Renal cortex interstitium (tissue), 11 donors: ENCODE measurements around the gene DLG5. TPM values are rescaled to one million over a fixed set of nuclear protein-coding genes. Genes with fewer than 3 reads are reported as not detected.

Source experiments
- DNase-seq, 11 donors: peaks; one replicate each; pipeline ENCODE4 v3.0.0-alpha.2; 2013; ENCODE audit warnings: low read depth in 9 of 11, low spot score in 4 of 11; ENCODE audit errors: extremely low read depth in 1 of 11
- polyA plus RNA-seq, 3 donors: library from polyadenylated mRNA; unstranded; fragments of 120-200 nt; gene quantifications; one replicate each; pipeline ENCODE4 v1.2.1, GENCODE V29; 2013; ENCODE audit not compliant: insufficient read length in 3 of 3

DLG5 gene
- polyA plus RNA-seq, 3 donors, result 40.1 to 51.3 (median 50.5) TPM

DNA sequence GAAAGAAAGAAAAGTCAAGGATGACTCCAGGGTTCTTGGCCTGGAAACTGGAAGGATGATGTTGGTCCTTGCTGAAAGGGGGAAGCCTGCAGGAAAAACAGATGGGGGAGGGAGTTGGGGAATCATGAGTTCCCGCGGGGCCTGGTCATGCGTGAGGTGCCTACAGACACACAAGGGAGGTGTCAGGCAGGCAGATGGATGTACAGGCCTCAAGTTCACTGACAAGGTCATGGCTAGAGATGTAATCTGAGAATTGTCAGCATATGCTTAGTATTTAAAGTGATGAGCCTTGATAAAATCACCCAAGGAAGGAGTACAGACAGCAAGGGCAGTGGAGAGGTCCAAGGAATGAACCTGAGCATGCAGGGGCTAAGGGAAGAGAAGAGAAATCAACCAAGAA lies 46.8 kb downstream of the DLG5 start:
- peak in 1 of 11 donors; percentile 38 for DNase-seq

DNA sequence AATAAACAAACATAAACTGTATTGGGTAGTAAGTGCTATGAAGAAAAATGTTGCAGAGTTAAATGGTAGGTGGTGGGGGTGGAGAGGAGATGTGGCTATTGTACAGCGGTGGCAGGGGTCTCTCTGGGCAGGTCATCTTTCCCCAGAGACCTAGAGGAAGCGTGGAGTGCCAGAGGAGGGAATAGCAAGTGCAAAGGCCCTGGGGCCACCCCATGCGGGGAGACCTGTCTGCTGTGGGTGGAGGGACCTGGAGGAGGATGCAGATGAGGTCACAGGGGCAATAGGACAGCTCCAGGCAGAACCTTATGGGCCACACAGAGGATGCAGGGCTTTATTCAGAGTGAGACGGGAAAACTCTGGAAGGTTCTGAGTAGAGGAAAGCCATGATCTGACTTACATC lies 47.5 kb downstream of the DLG5 start:
- no peak for DNase-seq

DNA sequence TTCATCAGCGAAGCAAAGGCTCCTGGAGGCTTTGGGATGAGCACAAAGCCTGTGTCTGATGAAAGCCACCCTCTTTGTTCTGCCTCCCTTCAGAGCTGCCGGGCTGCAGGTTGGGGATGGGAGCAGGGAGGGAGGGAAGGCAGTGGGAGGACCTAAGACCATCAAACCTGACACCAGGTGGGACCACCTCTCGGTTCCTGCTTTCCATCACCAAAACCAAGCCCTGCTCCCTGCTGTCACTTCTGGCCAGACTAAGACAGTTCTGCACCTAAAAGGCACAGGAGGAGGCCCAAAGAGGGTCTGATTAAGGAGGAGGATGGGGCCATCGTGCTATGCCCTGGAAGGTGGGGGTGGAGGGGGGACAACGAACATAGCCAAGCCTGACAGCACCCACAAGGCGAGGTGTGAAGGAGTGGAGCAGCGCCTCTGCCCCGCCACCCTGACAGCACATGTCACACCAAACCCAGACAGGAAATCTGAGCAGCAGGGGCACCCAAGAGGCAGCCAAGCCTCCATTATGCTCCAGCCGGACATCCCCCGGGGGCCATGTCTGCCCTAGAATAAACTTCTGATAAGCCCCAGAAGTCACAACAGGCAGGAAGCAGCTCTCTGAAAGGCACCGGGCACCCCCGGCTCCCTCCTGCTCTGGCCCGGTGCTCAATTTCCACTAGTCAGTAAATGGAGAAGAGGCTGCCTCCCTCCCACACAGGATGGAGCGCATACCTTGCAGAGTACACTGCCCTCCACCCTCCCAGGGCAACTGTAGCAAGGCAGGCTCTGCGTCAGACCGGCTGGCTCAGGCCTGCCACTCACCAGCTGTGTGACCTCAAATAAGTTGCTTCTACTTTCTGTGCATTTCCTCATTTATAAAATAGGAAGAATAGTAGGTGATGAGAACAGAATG lies 48.9 kb downstream of the DLG5 start:
- peak in 8 of 11 donors; percentile 62 to 79 (median 70) for DNase-seq

DNA sequence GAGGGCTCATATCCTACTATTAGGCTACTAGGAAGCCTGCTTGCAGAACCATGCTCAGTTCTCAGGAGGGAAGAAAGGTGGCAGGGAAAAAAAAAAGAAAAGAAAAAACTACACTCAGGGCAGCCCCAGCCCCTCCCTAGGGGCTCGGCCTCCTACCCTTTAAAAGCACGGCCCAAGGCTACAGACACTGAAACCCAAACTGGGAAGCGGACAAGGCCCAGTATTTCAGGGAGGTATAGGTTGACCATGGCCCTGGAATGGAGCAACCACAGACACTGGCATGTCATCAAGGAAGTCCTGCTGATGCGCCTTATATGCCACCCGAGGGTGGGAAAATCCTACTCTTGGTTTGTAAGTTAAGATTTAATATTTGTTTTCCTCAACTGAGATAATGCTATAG lies 50.8 kb downstream of the DLG5 start:
- DNase-seq, result no peak

DNA sequence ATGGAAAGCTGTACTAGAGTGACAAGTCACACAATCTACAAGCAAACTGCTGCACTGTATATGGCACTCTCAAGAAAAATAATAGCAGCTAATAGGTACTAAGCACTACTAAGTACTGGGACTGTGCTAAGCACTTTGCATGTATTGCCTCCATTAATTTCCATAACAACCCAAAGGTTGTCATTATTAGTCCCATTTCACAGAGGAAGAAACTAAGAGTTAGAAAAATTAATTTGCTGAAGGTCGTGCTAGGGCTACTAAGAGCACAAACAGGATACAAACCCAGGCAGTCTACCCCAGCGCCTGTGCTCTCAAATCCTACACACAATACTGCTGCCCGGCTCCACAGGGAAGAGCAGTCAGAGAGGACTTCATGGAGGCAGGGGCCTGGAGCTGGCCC lies 51.7 kb downstream of the DLG5 start:
- DNase-seq, result no peak

DNA sequence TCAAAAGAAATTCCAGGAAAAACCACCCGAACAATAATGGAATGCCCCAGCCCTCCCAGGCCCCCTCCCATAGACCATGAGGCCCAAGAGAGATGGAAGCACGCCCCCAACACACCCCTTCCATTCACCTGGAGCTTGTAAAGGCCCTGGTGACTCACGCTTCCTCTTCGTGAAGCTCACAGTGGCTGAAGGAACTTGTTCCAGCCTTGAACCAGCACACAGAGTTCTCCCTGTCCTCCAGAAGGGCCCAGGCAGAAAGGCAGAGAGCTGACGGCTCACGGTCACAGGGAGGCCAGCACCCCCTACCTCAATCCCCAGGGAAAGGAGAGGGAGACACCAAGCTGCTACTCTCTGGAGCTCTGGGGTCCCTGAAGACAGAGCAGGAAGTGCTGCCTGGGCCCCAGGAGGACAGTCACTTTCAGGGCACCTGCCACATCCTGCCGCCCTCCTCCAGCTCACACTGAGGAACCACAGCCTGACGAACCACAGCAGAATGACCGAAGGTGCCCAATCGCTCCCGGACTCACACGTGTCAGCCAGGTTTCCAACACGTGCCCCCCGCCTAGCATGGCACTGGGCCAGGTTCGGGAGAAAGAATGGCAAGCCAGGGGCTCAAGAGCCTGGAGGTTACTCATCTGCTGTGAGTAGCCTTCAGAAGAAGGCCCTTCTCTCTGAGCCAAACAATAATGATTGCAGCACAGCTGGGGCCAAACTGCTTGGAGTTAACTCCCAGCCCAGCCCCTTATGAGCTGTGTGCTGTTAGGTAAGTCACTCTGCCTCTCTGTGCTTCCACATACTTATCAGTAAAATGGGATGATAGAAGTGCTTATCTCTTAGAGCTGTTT lies 52.8 kb downstream of the DLG5 start:
- no peak for DNase-seq

DNA sequence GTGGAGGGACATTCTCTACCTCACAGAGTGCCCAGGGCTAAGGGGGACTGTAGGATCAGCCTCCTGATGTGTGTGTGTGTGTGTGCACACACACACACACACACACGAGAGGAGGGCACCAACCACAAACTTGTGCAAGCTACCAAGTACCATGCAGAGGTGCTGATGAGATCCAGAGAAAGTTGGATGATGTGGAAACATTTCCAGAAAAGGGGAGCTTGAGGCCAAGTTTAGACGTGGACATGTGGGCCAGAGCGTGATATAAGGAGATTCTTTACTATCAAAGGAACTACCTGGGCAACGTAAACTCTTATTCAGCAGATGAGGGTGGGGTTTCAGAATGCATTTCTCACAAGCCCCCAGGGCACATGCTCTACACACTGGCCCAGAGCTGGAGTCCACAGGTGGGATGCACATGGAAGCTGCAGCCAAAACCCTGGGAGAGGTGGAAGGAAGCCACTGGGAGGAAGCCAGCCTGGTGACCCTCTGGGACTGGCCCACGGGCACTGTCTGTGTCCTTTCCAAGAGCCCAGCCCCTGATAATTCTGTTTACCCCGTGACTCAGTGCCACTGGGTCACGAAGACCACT lies 53.5 kb downstream of the DLG5 start:
- DNase-seq, result no peak

DNA sequence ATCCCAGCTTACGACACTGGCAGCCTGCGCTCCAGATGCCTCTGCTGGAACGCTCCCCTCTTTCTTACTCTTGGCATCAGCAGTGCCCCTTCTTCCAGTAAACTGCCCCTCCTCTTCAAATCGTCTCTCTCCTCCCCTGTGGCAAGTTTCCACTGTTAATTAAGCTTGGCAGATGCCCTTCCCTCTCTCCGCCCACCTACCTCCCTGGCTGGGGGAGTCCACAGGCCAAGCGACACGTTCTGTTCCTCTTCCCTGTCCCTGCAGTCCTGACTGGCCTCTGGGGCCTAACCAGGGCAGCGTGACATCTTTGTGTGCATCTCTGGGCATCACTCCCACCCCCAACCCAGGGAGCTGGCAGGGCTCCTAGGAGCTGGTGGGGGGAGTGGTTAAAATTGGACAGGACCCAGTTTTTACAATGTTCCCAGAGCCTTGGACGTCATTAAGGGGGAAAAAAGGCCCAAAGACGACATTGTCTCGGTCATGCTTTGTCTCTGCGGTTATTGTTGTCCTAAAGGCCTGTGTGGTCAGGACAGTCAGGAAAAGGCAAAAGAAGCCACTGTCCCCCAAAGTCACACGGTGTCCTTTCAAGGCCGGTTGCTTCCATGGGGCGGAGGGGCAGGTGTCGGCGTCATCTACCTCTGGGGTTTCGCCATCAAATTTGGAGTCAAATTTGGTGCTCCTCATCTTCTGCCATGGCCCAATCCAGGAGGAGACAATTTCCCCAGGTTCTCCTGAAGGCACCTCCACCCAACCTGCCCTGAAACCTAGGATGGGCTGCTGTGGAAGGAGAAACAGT lies 54.2 kb downstream of the DLG5 start:
- DNase-seq, result no peak

DNA sequence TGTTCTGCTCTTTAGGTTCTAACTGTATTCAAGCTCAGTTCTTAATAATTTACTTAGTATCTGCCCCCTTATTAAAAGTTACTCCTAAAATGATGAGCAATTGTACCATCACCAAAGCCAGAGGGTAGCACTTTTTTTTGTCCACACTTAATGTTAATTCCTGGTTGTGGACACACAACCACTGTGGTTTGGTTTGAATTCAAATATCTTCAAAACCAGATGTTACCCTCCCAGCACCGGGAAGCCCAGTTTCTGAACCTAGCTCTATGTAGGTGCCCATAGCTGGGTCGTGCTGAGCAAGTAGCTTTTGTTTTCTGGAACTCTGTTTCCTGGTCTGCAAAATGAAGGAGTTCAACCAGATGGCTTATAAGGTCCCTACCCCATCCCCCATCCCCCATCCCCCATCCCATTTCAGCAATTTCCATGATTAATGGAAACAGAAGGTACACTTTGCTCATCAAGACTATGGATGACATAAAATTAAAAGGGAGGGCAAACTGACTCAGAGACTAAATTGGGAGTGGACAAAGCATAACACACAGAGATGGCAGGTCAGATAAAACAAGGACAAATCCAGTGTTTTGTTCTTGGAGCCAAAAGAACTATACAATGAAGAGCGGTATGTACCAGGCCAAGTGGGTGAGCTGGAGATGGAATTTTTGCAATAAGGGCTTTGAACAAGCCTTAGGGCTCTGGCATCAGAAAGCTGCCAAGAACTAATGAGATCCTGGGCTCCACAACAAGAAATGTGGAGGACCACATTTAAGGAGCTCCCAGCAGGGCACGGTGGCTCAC lies 56.7 kb downstream of the DLG5 start:
- no peak for DNase-seq

DNA sequence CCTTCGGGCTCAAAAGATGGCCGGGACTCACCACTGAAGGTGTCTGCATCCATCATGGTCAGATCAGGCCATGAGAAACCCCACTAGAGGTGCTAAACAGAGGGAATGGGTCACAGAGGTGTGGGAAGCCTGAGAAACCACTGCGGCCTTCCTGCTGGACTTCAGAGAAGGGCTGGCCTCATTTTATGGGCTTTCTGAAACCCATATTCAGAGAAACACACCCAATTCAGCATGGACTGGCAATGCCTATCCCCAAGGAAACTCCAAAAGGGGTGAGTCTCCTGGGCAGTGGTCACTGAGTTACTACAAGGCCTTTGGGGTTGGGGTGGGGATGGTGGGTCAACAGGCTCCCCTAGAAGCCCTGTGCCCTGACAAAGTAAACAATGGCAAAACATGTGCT lies 58.0 kb downstream of the DLG5 start:
- no peak for DNase-seq

DNA sequence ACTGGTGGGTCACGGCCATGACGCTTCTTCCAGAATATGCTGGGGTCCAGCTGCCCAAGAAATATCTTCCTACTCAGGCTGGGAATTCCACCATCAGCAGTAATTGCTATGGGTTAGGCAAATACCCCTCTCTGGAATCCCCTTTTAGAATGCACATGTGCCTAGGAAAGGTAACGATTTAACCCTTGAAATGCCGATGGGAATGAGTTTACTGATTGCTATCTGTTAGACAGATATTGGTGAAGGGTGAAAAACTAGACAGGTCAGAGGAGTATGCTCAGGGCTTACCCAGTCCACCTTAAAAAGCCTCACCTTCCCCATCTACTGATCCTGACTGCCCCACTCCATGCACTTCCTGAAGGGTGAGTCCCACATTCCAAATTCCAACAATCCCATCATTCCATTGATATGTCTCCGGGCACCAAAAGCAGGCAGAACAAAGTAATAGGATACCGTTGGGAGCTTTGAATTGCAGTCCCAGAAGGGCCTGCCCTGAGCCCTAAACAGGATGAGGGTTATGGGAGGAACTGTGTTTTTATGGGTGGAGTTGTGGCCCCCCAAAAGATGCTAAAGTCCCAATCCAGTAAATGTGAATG lies 59.3 kb downstream of the DLG5 start:
- no peak for DNase-seq

DNA sequence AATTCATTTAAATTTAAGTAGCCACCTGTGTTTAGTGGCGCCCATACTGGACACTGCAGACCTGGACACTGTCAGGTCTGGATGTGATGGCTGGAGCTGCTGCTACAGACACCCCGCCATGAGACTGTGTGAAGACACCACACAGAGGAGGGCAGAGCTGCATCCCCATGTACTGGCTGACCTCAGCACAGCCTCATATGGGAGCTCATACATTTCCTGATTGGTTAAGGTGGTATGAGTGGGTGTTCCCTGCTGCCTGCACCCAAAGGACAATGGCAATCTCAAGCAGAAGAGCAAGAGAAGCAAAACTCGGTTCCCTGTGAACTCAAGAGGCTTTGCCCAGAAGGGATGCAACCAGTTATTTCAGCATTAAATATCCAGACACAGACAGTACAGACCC lies 60.0 kb downstream of the DLG5 start:
- no peak for DNase-seq

DNA sequence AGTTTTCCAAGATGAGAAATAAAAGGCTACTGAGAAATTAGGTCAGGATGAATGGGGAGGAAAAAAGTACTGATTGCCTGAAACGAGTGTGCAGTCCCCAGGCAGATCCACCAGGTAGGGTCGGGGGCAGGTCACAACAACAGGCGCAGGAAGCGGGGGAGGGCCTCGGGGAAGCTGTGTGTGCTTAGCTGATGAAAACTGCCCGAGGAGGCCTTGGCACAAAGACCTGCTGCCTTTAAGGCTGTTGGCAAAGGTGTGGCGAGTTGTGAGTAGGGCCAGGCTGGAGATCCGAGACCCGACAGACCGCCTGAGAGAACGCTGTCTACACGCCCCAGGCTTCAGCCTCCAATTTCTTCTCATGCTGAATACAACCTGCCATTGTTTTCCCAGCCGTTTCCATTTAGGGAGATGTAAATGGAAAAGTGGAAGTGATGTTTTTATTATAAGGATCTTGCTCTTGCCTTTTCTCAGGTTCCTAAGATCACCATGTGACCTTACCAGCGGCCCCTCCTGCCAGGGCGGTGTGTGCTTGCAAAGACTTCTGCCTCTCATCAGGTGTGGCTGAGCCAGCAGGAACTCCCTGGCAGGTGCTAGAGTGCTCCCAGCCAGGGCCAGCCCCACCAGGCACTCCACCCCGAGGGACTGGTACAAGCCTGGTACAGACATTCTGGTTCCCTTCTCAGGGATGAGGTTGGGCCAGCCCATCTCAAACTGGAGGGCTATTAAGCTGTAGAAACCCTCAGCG lies 60.8 kb downstream of the DLG5 start:
- DNase-seq, result peak in 1 of 11 donors; percentile 24

DNA sequence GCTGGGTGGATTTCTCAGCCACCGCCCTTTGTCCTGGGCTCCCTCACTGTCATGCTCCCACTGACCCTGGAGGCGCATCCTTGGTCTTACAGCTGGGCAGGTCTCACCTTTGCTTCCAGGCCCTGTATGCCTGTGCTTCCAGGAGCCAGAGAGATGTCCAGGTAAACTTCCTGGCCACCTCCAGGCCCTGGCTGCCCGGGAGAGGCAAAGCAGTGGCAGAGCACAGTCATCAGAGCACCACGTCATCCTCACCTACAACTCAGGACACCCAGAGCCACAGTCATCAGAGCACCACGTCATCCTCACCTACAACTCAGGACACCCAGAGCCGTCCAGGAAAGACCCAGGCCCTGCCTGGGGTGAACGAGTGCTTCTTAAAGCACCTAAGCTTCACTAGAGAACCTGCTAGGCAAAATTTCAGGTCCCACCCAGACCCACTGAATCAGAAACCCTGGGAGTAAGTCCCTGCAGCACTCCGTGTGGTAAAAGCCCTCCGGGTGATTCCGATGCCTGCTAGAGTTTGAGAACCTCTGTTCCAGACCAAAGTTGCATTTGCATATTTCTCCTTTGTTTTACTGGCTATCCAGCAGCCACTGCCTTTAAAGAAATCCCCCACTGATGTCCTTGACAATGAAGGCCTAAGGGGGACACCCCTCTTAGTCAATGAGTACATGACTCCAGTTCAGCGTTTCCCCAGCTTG lies 62.3 kb downstream of the DLG5 start:
- DNase-seq, result no peak

DNA sequence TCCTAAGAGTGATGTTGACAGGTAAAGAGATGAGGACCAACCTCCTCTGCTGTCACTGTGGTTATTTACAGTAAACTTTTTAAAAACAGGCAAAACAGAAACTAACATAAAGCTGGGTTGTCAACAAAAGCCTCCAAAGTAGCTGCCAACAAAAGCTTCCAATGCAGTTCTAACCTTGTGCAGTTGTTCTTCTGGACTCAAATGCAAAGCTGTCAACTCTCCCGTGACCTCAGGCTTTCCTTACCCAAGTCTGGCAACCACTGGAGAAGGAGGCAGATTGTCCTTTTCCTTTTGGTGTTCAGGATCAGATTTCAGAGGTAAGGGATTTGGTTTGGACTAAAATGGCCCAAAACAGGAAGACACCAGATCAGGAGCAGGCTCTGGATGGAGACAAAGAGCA lies 63.1 kb downstream of the DLG5 start:
- DNase-seq, result no peak

DNA sequence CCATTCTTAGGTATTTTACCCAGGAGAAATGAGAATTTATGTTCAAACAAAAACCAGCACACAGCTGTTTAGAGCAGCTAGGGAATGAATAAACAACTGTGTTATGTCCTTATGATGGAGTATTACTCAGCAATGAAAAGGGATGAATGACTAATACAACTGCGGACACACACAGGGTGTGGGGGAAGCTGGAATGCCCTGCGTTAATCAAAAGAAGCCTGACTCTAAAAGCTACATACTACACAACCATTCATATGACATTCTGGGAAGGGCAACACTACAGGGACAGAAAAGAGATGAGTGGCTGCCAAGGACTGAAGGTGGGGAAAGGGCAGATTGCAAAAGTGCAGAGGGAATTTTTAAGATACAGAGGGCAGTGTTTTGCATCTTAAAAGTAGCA lies 64.0 kb downstream of the DLG5 start:
- DNase-seq, result no peak

DNA sequence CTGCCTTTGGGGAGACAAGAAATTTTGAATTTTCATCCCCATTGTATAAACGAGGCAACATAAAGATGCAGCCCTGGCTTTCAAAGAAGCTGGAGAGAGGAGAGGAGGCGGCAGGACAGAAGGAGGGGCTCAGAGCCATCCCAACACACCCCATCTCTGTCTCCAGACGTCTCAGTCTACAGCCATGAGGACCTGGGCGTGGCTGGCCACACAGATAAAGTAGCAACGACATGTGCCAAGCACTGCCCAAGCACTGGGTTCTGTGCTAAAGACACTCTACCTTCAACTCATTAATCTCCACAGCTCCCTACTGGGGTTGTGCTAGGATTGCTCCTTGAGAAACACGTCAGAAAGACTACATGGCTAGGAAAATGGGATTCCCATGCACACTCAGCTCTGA lies 65.2 kb downstream of the DLG5 start:
- no peak for DNase-seq
